Kidney capillary endothelial cell (primary cell): ENCODE data around the gene ARMC2.
A peak's percentile ranks its signal among the peaks of the same experiment; 100 is the strongest.
"Not testable (repeated sequence)": the region's sequence is repeated elsewhere in the genome, so short reads cannot be mapped to it uniquely, and the experiment has no call there.

Source experiments
- DNase-seq: peaks from one replicate; pipeline ENCODE4 v3.0.0-alpha.2; 2018; ENCODE audit warnings: low spot score

ARMC2 gene

DNA sequence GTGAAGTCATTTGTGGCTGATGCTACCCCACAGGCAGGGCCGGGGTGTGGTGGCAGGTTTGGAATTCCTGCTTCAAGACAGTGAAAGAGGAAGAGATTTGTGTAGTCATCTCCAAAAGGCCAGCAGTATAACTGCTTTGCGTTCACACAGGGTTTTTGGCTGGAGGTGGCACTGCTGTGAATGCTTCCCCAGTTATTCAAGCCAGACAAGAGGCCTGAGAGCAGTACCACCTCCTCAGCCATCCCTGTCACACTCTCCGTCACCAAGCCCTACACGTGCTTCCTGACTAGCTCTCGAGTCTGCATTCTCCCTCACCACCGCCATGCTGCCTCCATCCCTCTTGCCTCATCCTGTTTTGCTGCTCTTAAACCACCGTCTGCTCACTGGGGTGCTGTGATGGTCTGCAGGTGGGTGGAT lies 23.9 kb downstream of the ARMC2 start:
- DNase-seq: no peak

- no peak for DNase-seq
Observed at GRCh38 chr6:108872575-108872974, 24.4 kb downstream of the ARMC2 start.

- no peak for DNase-seq
Observed at GRCh38 chr6:108873251-108873650, 25.0 kb downstream of the ARMC2 start.

DNA sequence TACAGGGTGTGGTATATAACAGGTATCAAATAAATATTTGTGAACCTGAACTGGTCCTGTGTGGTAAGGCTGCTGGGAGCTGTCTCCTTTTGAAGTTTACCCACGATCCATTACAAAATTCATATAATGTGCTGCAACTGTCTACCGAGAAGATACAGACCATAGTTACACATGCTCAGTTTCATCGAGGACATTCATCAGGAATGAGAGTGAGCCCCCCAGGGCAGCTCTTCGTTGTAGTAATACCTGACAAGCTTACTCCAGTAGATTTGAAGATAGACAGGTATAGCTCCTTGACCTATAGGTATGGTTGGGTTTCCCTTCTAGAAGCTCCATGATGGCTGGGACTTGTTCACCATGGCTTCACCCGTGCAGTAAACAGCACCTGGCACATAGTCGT lies 25.7 kb downstream of the ARMC2 start:
- DNase-seq: no peak

DNA sequence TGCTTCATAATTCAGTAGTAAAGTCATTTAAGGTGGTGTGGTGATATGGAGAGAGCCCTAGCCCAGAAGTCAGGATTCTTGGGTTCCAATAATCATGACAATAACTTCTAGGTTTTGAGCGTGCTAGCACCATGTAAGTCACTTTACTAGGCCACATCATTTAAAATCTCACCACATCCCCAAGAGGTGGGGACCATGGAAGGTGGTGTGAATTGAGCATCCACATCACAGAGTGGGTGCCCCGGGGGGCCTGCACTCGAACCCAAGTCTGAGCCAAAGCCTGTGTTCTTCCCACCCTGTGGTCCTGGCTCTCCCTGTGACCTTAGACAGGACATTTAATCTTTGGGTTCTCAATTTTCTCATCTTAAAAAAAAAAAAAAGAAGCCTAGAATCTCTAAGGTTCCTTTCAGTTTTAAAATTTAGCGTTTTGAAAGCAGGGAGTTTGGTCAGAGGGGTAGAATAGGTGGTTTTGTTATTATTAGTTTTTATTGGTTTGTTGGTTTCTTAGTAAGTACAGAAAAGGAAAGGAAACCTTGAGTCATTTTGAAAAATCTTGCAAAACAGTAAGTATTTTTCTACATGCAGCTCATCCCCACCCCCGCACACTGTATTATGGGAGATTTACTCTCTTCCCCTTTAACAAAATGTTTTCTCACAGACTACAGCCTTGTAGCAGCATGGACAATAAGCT lies 26.4 kb downstream of the ARMC2 start:
- DNase-seq: no peak

- no peak for DNase-seq
Observed at GRCh38 chr6:108875161-108875555, 26.9 kb downstream of the ARMC2 start.

DNA sequence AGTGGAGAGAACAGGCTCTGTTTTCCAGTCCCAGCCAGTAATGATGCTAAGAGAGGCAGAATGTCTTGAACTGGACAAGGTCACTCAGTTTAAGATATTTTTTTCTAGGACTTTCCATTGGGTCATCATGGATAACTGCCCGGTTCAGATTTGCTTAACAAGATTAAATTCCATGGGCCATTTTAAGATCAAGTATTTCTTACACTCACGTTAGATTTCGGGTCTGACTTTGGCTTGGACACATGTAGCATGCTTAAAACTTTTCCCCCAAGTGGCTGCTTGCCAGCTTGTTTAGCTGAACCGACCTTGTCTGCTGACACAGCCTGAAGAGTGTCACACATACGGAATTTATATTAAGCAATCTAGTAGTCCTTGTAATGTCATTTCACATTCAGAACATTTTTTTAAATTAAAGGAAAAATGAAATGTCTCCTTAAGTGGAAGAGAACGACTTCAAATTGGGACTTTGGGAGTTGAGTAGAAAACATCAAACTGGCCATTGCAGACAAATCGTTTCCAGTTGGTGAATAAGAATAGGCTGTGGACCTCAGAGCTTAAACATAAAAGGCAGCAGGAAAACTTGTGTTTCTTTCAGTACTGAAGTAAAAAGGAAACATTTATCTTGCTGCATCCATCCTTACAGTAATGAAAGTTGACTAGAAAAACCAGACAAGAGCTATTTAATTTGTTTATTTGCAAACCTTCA lies 29.0 kb downstream of the ARMC2 start:
- no peak for DNase-seq

DNA sequence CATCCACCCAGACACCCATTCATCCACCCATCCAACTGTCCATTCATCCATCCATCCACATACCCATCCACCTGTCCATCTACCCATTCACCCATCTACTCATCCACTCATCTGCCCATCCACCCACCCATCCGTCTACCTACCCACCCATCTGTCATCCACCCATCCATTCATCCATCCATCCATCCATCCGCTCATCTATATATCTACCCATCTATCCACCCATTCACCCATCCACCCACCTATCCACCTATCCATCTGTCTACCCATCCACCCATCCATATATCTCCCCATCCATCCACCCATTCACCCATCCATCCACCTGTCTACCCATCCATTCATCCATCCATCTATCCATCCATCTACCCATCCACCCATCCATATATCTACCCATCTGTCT lies 30.7 kb downstream of the ARMC2 start:
- no peak for DNase-seq

DNA sequence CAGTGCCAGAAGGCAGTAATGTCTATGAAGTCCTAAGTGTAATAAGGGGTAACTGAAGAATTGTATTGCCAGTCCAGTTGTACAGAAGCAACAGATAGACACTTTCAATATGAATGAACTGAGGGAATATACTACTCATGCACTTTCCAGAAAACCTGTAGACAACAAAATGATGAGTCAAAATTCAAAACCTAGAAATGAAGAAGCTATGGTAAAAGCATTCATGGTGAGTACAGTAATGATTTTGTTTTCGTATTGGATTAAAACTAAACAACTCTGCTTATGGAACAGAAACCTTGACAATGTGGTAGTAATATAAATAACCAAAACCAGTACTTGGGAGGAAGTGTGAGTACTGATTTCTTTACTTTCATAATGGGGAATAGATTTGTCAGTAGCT lies 35.0 kb downstream of the ARMC2 start:
- no peak for DNase-seq

DNA sequence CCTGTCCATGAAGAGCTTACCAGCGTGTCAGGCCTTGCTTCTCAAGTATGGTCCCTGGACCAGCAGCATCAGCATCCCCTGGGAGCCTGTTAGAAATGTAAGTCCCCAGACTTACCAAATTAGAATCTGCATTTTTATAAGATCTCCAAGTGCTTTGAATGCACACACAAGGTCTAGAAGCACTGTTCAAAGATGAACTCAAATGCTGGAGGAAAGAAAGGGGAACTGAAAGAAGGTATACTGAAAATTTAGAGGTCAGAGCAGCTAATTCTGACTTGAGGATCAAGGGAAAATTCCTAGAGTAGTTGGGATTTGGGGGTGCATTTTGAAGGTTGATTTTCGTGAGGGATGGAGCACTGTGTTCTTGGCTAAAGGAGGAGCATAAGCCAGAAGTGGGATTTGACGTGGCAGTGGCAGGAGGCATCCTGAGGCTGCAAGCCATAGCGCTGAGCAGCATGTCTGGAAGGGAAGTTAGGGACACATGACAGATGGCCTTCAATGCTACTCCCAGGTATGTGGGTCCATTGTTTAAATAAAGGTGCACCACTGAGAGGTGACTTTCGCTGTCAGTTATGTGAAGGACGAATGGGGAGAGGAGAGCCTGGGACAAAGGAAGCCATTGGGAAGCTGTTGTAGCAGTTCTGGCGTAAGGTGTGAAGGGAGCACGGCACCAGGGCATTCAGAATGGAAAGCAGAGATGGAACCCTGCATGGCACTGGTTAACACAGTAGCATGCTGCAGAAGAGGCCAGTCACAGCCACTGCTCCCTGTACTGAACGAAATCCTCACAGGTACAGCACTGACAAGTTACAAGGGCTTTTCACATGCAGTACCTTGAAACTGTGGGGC lies 36.2 kb downstream of the ARMC2 start:
- DNase-seq: no peak

GRCh38 chr6:108888052-108888451 lies 39.8 kb downstream of the ARMC2 start:
- no peak for DNase-seq

DNA sequence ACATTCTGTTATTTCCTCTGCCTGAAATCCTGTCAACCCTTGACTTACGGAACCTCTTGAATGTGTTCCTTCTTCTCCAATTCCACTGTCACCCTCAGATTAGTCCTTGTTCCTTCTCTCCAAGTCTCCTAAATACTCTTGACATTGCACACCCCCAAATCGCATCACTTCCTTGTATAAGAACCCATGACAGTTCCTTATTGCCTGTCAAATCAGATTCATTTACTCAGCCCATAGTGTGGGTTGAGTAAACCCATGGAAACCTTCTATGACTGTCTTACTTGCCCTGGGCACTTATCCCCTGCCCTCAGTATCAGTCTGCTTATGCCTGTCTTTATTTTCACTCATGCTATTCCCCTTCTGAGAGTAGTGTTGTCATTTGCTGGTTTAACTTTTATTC lies 40.5 kb downstream of the ARMC2 start:
- DNase-seq: no peak

GRCh38 chr6:108890898-108891297 lies 42.7 kb downstream of the ARMC2 start:
- not testable (repeated sequence) for DNase-seq

DNA sequence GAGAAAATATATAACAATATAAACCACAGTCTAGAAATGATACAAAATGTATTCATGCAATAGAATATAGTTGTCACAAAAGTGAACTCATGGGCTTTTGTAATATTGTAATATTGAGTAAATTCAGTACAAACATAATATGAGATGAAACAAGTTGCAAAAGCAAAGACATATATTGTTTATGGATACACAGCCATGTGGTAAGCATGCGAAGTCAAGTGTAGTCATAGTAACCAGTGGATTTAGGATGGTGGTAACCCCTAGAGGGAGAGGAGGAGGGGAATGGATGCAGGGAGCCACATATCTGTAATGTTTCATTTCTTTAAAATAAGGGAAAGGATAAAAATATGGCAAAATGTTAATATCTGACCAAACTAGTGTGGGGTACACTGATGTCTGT lies 47.3 kb downstream of the ARMC2 start:
- DNase-seq: no peak

DNA sequence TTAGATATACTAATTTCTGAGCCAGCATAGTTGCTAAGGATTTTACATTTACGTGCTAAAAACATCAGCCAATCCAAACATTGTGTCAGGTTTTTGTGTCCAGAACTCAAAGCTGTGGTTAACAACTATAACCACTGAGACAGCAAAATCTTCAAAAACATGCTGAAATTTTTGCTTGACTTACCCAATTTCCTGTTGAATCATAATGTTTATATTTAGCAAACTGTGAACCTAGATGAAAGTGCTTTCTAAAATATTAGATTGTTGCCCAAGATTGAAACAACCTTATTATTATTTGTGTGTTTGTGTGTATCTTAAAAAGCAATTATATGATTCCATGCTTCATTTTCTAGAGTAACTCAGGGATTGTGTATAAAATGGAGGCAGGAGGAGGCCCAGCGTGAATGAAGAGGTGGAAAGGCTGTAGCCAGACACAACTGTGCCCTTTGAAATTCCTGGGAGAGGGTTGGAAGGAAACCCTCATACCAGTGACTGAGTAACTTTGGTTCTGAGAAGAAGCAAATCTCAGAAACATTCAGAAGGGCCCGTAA lies 48.0 kb downstream of the ARMC2 start:
- peak; percentile 71 for DNase-seq

DNA sequence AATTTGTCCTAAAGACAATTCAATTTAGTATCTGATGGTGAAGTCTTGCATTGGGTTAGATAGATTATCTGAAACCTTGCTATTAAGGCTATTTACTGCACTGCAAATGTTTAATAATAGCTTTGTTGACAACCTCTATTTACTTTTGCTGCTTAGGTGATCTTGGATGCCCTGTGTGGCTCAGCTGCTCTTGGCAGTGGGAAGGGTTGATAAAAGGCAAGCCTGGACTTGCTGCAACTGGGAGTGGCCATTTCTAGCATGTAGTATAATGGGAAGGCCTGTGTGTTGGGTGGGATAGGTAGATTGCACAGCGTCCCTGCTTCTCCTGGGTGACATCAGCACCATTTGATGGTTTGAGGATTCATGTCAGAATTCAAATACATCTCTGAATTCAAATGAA lies 49.1 kb downstream of the ARMC2 start:
- no peak for DNase-seq

DNA sequence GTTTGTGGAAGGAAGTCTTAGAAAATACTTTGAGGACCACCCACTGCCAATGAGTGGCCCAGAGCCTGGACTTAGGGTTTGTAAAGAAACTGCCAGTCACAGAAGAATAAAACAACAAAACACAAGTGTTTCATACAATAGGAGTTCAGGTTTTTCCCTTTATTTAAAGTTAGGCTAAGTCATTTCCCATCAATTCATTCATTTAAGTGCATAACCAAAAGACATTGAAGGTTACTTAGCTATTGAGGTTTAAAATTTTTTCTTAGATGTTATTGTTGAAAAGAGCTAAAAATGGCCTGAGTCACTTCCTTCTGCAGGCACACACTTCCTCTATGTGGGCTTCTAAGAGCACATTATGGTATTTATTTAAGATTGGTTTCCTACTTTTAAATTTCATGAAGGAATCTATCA lies 54.2 kb downstream of the ARMC2 start:
- DNase-seq: peak; percentile 96

DNA sequence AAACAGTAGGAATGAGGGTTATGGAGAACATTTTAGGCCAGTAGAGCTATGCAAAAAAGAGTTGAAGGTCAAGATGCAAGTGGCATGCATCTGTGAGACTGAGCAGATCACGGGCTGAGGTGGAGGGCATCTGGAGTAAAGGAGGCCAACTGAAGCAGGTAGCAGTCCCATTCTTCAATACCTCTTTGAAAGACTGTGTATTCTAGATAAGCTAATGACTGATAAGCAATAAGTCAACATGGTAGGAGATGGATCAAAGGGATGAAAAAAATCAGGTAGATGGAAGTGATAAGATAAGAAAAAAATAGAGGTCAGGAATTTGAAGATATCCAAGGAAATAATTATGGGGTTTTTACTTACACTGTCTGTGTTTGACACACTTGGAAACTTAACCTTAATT lies 55.6 kb downstream of the ARMC2 start:
- DNase-seq: no peak

- DNase-seq: no peak
Observed at GRCh38 chr6:108904741-108905140, 56.5 kb downstream of the ARMC2 start.

DNA sequence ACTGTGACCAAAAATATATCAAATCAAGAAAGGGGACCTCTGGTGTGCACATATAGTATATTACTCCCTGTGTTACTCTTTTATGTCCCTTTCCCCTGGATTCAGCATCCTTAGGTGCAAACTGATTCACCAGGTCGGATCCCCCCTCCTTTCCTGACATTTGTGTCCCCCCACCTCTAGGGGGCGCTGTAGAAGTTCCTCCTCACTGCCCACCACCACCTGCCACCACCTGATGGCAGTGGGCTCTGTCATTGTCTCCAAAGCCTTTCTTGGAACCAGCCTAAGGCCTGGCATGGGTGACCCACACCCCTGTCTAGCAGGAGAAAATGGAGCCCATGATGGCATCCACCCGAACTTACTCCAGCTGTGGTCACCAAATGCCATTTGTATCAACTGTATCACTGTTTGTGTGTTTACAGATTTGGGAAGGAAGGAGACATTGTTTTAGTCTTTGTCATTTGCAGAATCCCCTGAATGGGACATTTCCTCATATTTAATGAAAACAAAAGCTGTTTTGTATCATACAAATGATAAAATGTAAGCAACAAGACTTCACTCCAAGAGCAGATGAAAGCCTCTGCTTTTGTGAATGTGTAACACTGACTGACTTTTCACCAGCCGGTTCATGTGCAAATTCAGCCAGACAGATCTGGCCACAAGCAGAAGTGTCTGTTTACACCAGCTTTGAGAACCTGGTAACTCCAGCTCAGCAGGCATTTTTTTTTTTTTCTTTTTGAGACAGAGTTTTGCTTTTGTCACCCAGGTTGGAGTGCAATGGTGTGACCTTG lies 66.2 kb downstream of the ARMC2 start:
- DNase-seq: no peak

DNA sequence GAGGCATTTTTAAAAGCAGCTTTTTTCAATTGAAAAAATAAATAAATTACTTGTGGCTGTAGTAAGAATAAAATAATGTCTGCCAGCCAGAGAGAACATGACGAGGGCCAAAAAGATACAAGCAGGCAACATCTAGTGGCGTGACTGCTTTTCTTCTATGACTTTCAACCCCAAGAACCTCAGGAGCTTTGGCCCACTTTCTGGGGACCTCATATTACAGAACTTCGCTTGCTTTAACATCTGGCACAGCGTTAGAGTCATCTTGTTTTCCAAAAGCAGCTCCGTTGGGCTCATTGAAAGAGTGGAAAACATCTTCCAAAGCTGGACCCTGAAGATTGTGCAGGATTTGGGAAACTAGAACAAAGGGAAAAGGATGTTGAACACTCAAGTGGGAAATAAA lies 67.0 kb downstream of the ARMC2 start:
- DNase-seq: no peak
